ENCODE results near the gene MLEC.

MLEC gene

GRCh38 chr12:120719496-120720233 is 32.7 kb downstream of the MLEC start:
- Histone ChIP-seq H3K4me3 (no peak overlapping the region), H3K27ac (peak overlapping the region; percentile 56 to 75)
- no peak for DNase-seq (ENCODE audit: low spot score)
- TF ChIP-seq CTCF (IDR thresholded peaks at IDR 0.05) = no peak

GRCh38 chr12:120720234-120720986 is 33.5 kb downstream of the MLEC start:
- no peak for TF ChIP-seq CTCF (IDR thresholded peaks at IDR 0.05)
- H3K27ac ChIP-seq = peak overlapping the region; percentile 56 to 75
- DNase-seq (ENCODE audit: low spot score) = no peak
- no peak overlapping the region for H3K4me3 ChIP-seq

- peak overlapping the region; percentile 56 to 75 for H3K27ac ChIP-seq
- TF ChIP-seq CTCF (IDR thresholded peaks at IDR 0.05) = no peak
- no peak overlapping the region for H3K4me3 ChIP-seq
- DNase-seq (ENCODE audit: low spot score) = no peak
Observed at GRCh38 chr12:120720987-120721801, 34.2 kb downstream of the MLEC start.

- no peak for DNase-seq (ENCODE audit: low spot score)
- H3K27ac ChIP-seq = peak overlapping the region in 1 of 2 donors; percentile 75
- TF ChIP-seq CTCF (IDR thresholded peaks at IDR 0.05) = no peak
- H3K4me3 ChIP-seq = no peak overlapping the region
Observed at GRCh38 chr12:120721866-120722265, 34.9 kb downstream of the MLEC start.

GRCh38 chr12:120722784-120723183 is 35.8 kb downstream of the MLEC start:
- Histone ChIP-seq H3K4me3 (no peak overlapping the region), H3K27ac (no peak overlapping the region)
- no peak for TF ChIP-seq CTCF (IDR thresholded peaks at IDR 0.05)
- no peak for DNase-seq (ENCODE audit: low spot score)

- TF ChIP-seq CTCF (IDR thresholded peaks at IDR 0.05) = no peak
- Histone ChIP-seq H3K4me3 (no peak overlapping the region), H3K27ac (no peak overlapping the region)
- DNase-seq (ENCODE audit: low spot score) = no peak
Observed at GRCh38 chr12:120724720-120725119, 37.8 kb downstream of the MLEC start.

Data from coronary artery (tissue), 2 donors.